ENCODE data around the gene ANKIB1. TPM values are rescaled to one million over a fixed set of nuclear protein-coding genes. Genes with fewer than 3 reads are reported as not detected.

ANKIB1 gene
- total RNA-seq, 4 donors from 2014 or later: 44.1 to 53.3 (median 44.9) TPM

DNA sequence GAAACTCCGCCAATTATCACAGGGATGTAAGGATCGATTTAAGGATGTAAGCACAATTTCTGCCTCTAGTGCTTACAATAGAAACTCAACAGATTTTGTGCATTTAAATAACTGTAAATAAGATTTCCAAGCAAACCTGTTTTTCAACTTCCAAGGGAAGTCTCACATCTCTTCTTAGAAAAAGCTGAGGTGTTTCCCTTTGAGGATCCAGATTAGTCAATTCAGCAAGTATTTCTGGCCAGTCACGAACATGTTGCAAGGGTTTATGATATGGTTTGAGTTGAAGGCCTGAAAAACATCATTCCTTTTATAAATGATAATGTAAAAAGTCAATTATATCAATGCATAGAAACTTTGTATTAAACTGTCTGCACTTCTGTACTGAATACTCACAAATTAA is 24.0 kb upstream of the ANKIB1 start:
- 96 to 97% methylated on average over 3 of the region's 3 CpGs for WGBS, 2 donors
- no peak for DNase-seq
- Histone ChIP-seq H3K4me1 (no peaks in the 10 kb centered on the region), H3K27ac (no peak overlapping the region), H3K36me3 (peaks cover 50 to 69% of the 10 kb centered on the region in 2 donors), H3K27me3 (no peaks in the 10 kb centered on the region), H3K4me3 (replicated peaks in 1 of 3) (no peak overlapping the region), H3K9me3 (no peaks in the 10 kb centered on the region)
- intact Hi-C loops (cut with DNase I): no loop called here
- TF ChIP-seq POLR2A (IDR thresholded peaks at IDR 0.05): no peak
- TF ChIP-seq, protein P1, sequence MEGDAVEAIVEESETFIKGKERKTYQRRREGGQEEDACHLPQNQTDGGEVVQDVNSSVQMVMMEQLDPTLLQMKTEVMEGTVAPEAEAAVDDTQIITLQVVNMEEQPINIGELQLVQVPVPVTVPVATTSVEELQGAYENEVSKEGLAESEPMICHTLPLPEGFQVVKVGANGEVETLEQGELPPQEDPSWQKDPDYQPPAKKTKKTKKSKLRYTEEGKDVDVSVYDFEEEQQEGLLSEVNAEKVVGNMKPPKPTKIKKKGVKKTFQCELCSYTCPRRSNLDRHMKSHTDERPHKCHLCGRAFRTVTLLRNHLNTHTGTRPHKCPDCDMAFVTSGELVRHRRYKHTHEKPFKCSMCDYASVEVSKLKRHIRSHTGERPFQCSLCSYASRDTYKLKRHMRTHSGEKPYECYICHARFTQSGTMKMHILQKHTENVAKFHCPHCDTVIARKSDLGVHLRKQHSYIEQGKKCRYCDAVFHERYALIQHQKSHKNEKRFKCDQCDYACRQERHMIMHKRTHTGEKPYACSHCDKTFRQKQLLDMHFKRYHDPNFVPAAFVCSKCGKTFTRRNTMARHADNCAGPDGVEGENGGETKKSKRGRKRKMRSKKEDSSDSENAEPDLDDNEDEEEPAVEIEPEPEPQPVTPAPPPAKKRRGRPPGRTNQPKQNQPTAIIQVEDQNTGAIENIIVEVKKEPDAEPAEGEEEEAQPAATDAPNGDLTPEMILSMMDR (IDR thresholded peaks at IDR 0.05): no peak

DNA sequence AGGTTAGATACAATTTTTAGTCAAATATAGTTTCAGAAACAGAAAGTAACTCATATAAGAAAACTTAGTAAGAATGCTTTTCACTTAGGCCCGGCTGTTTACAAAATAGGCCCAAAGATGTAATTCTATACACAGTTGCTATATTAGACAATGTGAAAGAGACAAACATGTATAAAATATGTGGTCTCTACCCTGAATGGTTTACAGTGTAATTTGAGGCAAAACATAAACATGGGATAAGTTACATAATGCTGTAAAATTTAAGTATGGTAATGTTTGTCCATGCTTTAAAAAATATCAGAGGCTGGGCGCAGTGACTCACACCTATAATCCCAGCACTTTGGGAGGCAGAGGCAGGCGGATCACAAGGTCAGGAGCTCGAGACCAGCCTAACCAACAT is 18.8 kb upstream of the ANKIB1 start:
- no peaks in the 10 kb centered on the region for H3K4me1 ChIP-seq
- no peak overlapping the region for H3K4me3 ChIP-seq (replicated peaks in 1 of 3)
- no peak overlapping the region for H3K27ac ChIP-seq
- DNase-seq: no peak
- no peaks in the 10 kb centered on the region for H3K27me3 ChIP-seq
- no peaks in the 10 kb centered on the region for H3K9me3 ChIP-seq
- intact Hi-C loops (cut with DNase I): no loop called here
- TF ChIP-seq POLR2A (IDR thresholded peaks at IDR 0.05): no peak
- peaks cover 25 to 49% of the 10 kb centered on the region in 2 donors for H3K36me3 ChIP-seq
- WGBS, 2 donors: 93 to 94% methylated on average over 4 of the region's 4 CpGs

DNA sequence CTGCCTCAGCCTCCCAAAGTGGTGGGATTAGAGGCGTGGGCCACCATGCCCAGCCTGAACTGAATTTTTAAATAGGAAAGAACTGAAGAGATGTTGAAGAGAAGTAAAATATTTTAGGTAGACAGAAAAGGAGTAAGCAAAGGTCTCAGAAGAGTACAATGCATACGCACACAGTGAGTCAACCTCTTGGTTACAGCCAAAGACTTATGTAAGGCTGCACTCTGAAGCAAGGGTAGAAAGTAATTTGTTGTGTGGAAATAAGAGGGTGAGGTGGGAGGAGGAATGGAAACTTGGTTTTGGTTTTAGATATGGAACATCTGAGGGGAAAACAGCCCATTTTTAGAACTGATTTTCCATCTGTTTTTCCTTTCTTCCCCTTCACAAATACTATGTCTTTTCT is 17.7 kb upstream of the ANKIB1 start:
- Histone ChIP-seq H3K27ac (no peak overlapping the region), H3K27me3 (no peaks in the 10 kb centered on the region), H3K4me3 (replicated peaks in 1 of 3) (no peak overlapping the region), H3K4me1 (no peaks in the 10 kb centered on the region), H3K36me3 (peaks cover 25 to 48% of the 10 kb centered on the region in 2 donors), H3K9me3 (no peaks in the 10 kb centered on the region)
- 98 to 99% methylated on average over 2 of the region's 2 CpGs for WGBS, 2 donors
- TF ChIP-seq POLR2A (IDR thresholded peaks at IDR 0.05): no peak
- intact Hi-C loops (cut with DNase I): no loop called here
- no peak for DNase-seq

DNA sequence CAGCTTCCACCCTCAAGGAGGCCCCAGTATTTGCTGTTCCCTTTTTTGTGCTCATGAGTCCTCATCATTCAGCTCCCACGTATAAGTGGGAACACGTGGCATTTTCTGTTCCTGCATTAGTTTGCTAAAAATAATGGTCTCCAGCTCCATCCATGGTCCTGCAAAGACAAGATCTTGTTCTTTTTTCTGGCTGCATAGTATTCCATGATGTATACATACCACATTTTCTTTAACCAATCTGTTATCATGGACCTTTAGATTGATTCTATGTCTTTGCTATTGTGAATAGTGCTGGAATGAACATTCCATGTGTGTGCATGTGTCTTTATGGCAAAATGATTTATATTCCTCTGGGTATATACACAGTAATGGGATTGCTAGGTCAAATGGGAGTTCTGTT is 17.0 kb upstream of the ANKIB1 start:
- DNase-seq: no peak
- H3K27me3 ChIP-seq: no peaks in the 10 kb centered on the region
- no peaks in the 10 kb centered on the region for H3K9me3 ChIP-seq
- H3K36me3 ChIP-seq: peaks cover 25 to 48% of the 10 kb centered on the region in 2 donors
- H3K4me1 ChIP-seq: no peaks in the 10 kb centered on the region
- H3K27ac ChIP-seq: no peak overlapping the region
- no peak overlapping the region for H3K4me3 ChIP-seq (replicated peaks in 1 of 3)
- WGBS, 2 donors: 97% methylated on average over 2 of the region's 2 CpGs
- no peak for TF ChIP-seq POLR2A (IDR thresholded peaks at IDR 0.05)
- TF ChIP-seq, protein P1 (IDR thresholded peaks at IDR 0.05): no peak
- intact Hi-C loops (cut with DNase I): no loop called here

DNA sequence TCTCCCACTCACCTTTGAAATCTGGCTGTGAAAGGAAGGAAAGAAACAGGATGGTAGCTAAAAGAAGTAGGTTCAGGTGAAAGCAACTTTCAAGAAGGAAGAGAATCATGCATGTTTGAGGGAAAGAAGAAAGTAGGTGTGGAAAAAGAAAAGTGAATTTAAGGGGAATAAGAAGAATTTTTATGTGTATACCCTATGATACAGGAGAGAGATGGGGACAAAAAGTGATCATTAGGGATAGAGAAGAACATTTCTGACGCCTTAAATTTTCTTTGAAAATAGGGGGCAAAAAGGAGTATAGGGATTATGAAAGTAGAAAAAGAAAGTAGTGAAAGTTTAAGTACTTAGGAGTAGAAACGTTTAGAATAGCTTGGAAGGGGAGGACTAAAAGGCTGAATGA is 15.2 kb upstream of the ANKIB1 start:
- intact Hi-C loops (cut with DNase I): no loop called here
- TF ChIP-seq, protein P1 (IDR thresholded peaks at IDR 0.05): no peak
- no peak for TF ChIP-seq POLR2A (IDR thresholded peaks at IDR 0.05)
- WGBS, 2 donors: 86 to 88% methylated on average over 2 of the region's 2 CpGs
- Histone ChIP-seq H3K27me3 (no peaks in the 10 kb centered on the region), H3K4me1 (no peaks in the 10 kb centered on the region), H3K36me3 (peaks cover 24 to 48% of the 10 kb centered on the region in 2 donors), H3K4me3 (replicated peaks in 1 of 3) (no peak overlapping the region), H3K27ac (no peak overlapping the region), H3K9me3 (no peaks in the 10 kb centered on the region)
- DNase-seq: no peak

DNA sequence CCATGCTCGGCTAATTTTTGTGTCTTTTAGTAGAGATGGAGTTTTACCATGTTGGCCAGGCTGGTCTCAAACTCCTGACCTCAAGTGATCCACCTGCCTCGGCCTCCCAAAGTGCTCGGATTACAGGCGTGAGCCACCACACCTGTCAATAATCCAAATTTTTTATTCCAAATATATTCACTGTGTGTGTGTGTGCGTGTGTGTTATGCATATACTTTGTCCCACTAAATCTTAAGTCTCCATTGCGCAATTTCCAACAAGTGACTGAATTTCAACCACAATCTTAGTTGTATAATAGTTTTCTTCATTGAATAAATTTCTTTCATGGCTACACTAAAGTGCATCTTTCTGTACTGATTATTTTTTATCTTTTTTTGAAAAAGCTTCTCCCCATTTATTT is 2.8 kb upstream of the ANKIB1 start:
- 96% methylated on average over 6 of the region's 6 CpGs for WGBS, 2 donors
- no peak for DNase-seq
- peaks cover 14 to 19% of the 10 kb centered on the region in 2 donors for H3K36me3 ChIP-seq
- H3K27me3 ChIP-seq: no peaks in the 10 kb centered on the region
- H3K27ac ChIP-seq: no peak overlapping the region
- peaks cover 15 to 25% of the 10 kb centered on the region in 2 donors for H3K4me1 ChIP-seq
- TF ChIP-seq, protein P1 (IDR thresholded peaks at IDR 0.05): no peak
- TF ChIP-seq POLR2A (IDR thresholded peaks at IDR 0.05): no peak
- H3K9me3 ChIP-seq: no peaks in the 10 kb centered on the region
- intact Hi-C loops (cut with DNase I): no loop called here
- no peak overlapping the region for H3K4me3 ChIP-seq (replicated peaks in 1 of 3)
